ENCODE measurements around the gene PILRA.
"Not testable (repeated sequence)": the region's sequence is repeated elsewhere in the genome, so short reads cannot be mapped to it uniquely, and the experiment has no call there.

The PILRA gene

GRCh38 chr7:100444311-100445278, 71.3 kb downstream of the PILRA start:
- no peak for DNase-seq (ENCODE audit: extremely low read depth, low read depth)
- TF ChIP-seq CTCF (IDR thresholded peaks at IDR 0.05; ENCODE audit: low read depth, low read length), result no peak

GRCh38 chr7:100446040-100446439, 72.8 kb downstream of the PILRA start:
- no peak for DNase-seq (ENCODE audit: extremely low read depth, low read depth)
- TF ChIP-seq CTCF (IDR thresholded peaks at IDR 0.05; ENCODE audit: low read depth, low read length), result no peak

- not testable (repeated sequence) for DNase-seq (ENCODE audit: extremely low read depth, low read depth)
Observed at GRCh38 chr7:100447363-100447762, 74.1 kb downstream of the PILRA start.

- no peak for TF ChIP-seq CTCF (IDR thresholded peaks at IDR 0.05; ENCODE audit: low read depth, low read length)
- DNase-seq (ENCODE audit: extremely low read depth, low read depth), result no peak
Observed at GRCh38 chr7:100449190-100449795, 76.0 kb downstream of the PILRA start.
